ENCODE measurements around the gene SKAP1. TPM values are rescaled to one million over a fixed set of nuclear protein-coding genes. Genes with fewer than 3 reads are reported as not detected.

SKAP1 gene
- total and polyA plus RNA-seq, 2 of the 13 experiments (the other 11 are each of a cell fraction or from before 2014, with no cell fraction given): 0.21 TPM; not detected in 1

- intact Hi-C loops (cut with micrococcal nuclease; ENCODE audit: unreplicated experiment): loop anchor here (2.0 to 10.0 kb wide), 2 partner anchors 44 to 102 kb away; no protein-coding TSS in a partner anchor
- no TSS peak for BruUV-seq (replicated peaks)
- no peaks in the 10 kb centered on the region for H3K36me3 ChIP-seq (replicated peaks in 1 of 2; ENCODE audit: control insufficient read depth in 1 of 2, insufficient read depth in 2 of 2, low read length in 2 of 2)
- no peak overlapping the region for H3K27ac ChIP-seq (ENCODE audit: extremely low read length, insufficient read depth, low read length)
- no peaks in the 10 kb centered on the region for H4K20me1 ChIP-seq (ENCODE audit: insufficient read depth, low read length)
- H3K4me2 ChIP-seq (ENCODE audit: low read depth, low read length): no peak overlapping the region
- no peaks in the 10 kb centered on the region for H3K4me1 ChIP-seq (ENCODE audit: insufficient read depth, low read length)
- H3K9ac ChIP-seq (ENCODE audit: insufficient read depth, low read depth, low read length): no peak overlapping the region
- FAIRE-seq (no peak), ATAC-seq (no peak), DNase-seq (ENCODE audit: low spot score) (no peak)
- no peak overlapping the region for H3K4me3 ChIP-seq (replicated peaks in 1 of 3; ENCODE audit: insufficient read depth in 1 of 3, low read depth in 2 of 3, low read length in 3 of 3)
- POLR2A ChIA-PET: no interaction called here
- no peak for TF ChIP-seq ZNF776 (CRISPR knock-in tag; IDR thresholded peaks at IDR 0.05)
- no peak for TF ChIP-seq GABPA (IDR thresholded peaks at IDR 0.05; ENCODE audit: low read depth, low read length)
- TF ChIP-seq GABPA (CRISPR knock-in tag; IDR thresholded peaks at IDR 0.05; ENCODE audit: low read depth): no peak
- no peak for TF ChIP-seq ZMYM3 (CRISPR knock-in tag; IDR thresholded peaks at IDR 0.05)
- in situ Hi-C loops (cut with HindIII; ENCODE audit: extremely low pct_ligation_motif_present, low pct_unique_long_range_greater_than_20kb): no loop called here
- H3K27me3 ChIP-seq (ENCODE audit: control insufficient read depth in 1 of 2, insufficient read depth in 2 of 2, low read length in 2 of 2): no peaks in the 10 kb centered on the region
- CTCF ChIA-PET (ENCODE audit: low intra/inter-chr PET ratio, low total read pairs): interaction anchor here (1.3 kb wide), 1 partner anchor 266 kb away, joined by 4 read pairs; no protein-coding TSS in a partner anchor
- H3K9me3 ChIP-seq (ENCODE audit: low read length): no peaks in the 10 kb centered on the region
- H2AFZ ChIP-seq (ENCODE audit: low read length): no peak overlapping the region
- H3K79me2 ChIP-seq (ENCODE audit: insufficient read depth, low read length): no peaks in the 10 kb centered on the region
These were observed 77.4 kb downstream of the SKAP1 start for GRCh38 chr17:48352630-48353029.

DNA sequence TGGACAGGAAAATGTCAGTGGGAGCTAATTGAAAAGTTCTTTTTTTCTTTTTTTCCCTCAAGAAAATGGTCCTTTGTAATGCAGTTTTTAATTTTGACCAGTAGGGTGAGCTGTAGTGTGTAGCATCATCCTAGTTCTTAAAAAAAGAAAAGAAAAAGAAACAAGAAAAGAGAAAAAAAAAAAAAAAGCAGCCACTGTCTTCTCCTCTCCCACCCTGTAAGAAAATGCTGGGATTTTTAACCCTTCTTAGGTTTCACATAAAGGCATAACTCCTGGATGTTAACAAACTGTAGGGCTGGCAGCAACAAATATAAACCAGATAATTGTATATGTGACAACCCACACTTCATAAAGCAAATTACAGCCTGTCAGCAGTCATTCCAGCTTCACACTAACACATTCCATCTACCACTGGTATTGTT lies 78.1 kb downstream of the SKAP1 start:
- H3K4me3 ChIP-seq (replicated peaks in 1 of 3; ENCODE audit: insufficient read depth in 1 of 3, low read depth in 2 of 3, low read length in 3 of 3): no peak overlapping the region
- no TSS peak for BruUV-seq (replicated peaks)
- TF ChIP-seq SMC3 (IDR thresholded peaks at IDR 0.05; ENCODE audit: low read length) (peak; percentile 29; the same call in 1 of the 2 replicates), STAG1 (CRISPR knock-in tag; IDR thresholded peaks at IDR 0.05) (peak; percentile 32; the same call in 1 of the 2 replicates), ZNF235 (CRISPR knock-in tag; IDR thresholded peaks at IDR 0.05; ENCODE audit: borderline replicate concordance) (no peak), ZNF777 (CRISPR knock-in tag; IDR thresholded peaks at IDR 0.05) (no peak)
- TF ChIP-seq, protein P1, sequence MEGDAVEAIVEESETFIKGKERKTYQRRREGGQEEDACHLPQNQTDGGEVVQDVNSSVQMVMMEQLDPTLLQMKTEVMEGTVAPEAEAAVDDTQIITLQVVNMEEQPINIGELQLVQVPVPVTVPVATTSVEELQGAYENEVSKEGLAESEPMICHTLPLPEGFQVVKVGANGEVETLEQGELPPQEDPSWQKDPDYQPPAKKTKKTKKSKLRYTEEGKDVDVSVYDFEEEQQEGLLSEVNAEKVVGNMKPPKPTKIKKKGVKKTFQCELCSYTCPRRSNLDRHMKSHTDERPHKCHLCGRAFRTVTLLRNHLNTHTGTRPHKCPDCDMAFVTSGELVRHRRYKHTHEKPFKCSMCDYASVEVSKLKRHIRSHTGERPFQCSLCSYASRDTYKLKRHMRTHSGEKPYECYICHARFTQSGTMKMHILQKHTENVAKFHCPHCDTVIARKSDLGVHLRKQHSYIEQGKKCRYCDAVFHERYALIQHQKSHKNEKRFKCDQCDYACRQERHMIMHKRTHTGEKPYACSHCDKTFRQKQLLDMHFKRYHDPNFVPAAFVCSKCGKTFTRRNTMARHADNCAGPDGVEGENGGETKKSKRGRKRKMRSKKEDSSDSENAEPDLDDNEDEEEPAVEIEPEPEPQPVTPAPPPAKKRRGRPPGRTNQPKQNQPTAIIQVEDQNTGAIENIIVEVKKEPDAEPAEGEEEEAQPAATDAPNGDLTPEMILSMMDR (CRISPR knock-in tag; IDR thresholded peaks at IDR 0.05): peak; percentile 50
- H3K27me3 ChIP-seq (ENCODE audit: control insufficient read depth in 1 of 2, insufficient read depth in 2 of 2, low read length in 2 of 2): no peaks in the 10 kb centered on the region
- FAIRE-seq (peak; percentile 12), DNase-seq (ENCODE audit: low spot score) (peak; percentile 5), ATAC-seq (no peak)
- H3K4me1 ChIP-seq (ENCODE audit: insufficient read depth, low read length): no peaks in the 10 kb centered on the region
- ChIA-PET POLR2A (no interaction called here), CTCF (ENCODE audit: low intra/inter-chr PET ratio, low total read pairs) (interaction anchor here (1.0 to 1.3 kb wide), 2 partner anchors 242 to 267 kb away, joined by 3 to 4 read pairs; no protein-coding TSS in a partner anchor)
- H3K36me3 ChIP-seq (replicated peaks in 1 of 2; ENCODE audit: control insufficient read depth in 1 of 2, insufficient read depth in 2 of 2, low read length in 2 of 2): no peaks in the 10 kb centered on the region
- H3K9me3 ChIP-seq (ENCODE audit: low read length): no peaks in the 10 kb centered on the region
- H4K20me1 ChIP-seq (ENCODE audit: insufficient read depth, low read length): no peaks in the 10 kb centered on the region
- H3K79me2 ChIP-seq (ENCODE audit: insufficient read depth, low read length): no peaks in the 10 kb centered on the region
- no peak overlapping the region for H3K27ac ChIP-seq (ENCODE audit: extremely low read length, insufficient read depth, low read length)
- intact Hi-C loops (cut with micrococcal nuclease; ENCODE audit: unreplicated experiment) (loop anchor here (2.0 to 10.0 kb wide), 2 partner anchors 45 to 103 kb away; no protein-coding TSS in a partner anchor), in situ Hi-C loops (cut with HindIII; ENCODE audit: extremely low pct_ligation_motif_present, low pct_unique_long_range_greater_than_20kb) (no loop called here)
- no peak overlapping the region for H3K4me2 ChIP-seq (ENCODE audit: low read depth, low read length)
- no peak overlapping the region for H2AFZ ChIP-seq (ENCODE audit: low read length)
- H3K9ac ChIP-seq (ENCODE audit: insufficient read depth, low read depth, low read length): no peak overlapping the region

All from HepG2 (cell line).